ENCODE measurements around the gene NCAPG. TPM values are rescaled to one million over a fixed set of nuclear protein-coding genes. Genes with fewer than 3 reads are reported as not detected.

NCAPG gene
- total RNA-seq, 4 donors from 2014 or later, result 0.17 to 0.98 (median 0.71) TPM; not detected in 1

DNA sequence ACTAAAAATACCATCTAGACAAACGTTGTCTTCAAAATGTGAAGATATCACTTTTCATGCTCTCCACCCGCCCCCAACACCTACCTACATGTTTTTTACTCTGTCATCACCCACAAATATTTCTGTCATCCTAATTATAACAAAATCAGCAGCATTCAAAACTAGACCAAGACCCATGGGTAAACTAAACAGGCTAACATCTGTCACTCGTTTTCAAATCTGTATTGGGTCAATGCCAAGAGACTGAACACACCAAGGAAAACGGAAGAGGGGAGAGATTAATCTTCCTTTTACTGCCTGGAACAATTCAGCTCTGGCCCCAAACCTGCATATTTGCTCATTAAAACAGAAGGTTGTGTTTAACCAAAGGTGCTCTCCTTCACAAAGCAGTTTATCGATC is 46.8 kb upstream of the NCAPG start:
- H3K27me3 ChIP-seq, result no peaks in the 10 kb centered on the region
- no peak overlapping the region for H3K4me3 ChIP-seq
- H3K27ac ChIP-seq (replicated peaks in 1 of 4), result no peak overlapping the region
- no peaks in the 10 kb centered on the region for H3K4me1 ChIP-seq
- H3K36me3 ChIP-seq, result no peaks in the 10 kb centered on the region
- 47% methylated on average over 5 of the region's 5 CpGs for WGBS
- peaks cover 0 to 5% (median 2%) of the 10 kb centered on the region in 4 donors for H3K9me3 ChIP-seq
- intact Hi-C loops (cut with DNase I), result no loop called here
- peak; percentile 14 for DNase-seq (ENCODE audit: extremely low spot score)
- TF ChIP-seq, protein P1, sequence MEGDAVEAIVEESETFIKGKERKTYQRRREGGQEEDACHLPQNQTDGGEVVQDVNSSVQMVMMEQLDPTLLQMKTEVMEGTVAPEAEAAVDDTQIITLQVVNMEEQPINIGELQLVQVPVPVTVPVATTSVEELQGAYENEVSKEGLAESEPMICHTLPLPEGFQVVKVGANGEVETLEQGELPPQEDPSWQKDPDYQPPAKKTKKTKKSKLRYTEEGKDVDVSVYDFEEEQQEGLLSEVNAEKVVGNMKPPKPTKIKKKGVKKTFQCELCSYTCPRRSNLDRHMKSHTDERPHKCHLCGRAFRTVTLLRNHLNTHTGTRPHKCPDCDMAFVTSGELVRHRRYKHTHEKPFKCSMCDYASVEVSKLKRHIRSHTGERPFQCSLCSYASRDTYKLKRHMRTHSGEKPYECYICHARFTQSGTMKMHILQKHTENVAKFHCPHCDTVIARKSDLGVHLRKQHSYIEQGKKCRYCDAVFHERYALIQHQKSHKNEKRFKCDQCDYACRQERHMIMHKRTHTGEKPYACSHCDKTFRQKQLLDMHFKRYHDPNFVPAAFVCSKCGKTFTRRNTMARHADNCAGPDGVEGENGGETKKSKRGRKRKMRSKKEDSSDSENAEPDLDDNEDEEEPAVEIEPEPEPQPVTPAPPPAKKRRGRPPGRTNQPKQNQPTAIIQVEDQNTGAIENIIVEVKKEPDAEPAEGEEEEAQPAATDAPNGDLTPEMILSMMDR (IDR thresholded peaks at IDR 0.05), result no peak
- TF ChIP-seq POLR2AphosphoS5 (IDR thresholded peaks at IDR 0.05), result no peak
- TF ChIP-seq EP300 (IDR thresholded peaks at IDR 0.05), result no peak
- TF ChIP-seq POLR2A (IDR thresholded peaks at IDR 0.05; ENCODE audit: low read depth), result no peak

- Histone ChIP-seq H3K27ac (replicated peaks in 1 of 4) (no peak overlapping the region), H3K27me3 (no peaks in the 10 kb centered on the region), H3K4me3 (no peak overlapping the region), H3K36me3 (no peaks in the 10 kb centered on the region), H3K9me3 (peaks cover 0 to 5% (median 2%) of the 10 kb centered on the region in 4 donors), H3K4me1 (no peaks in the 10 kb centered on the region)
- TF ChIP-seq POLR2AphosphoS5 (IDR thresholded peaks at IDR 0.05), result no peak
- no peak for TF ChIP-seq EP300 (IDR thresholded peaks at IDR 0.05)
- TF ChIP-seq, protein P1 (IDR thresholded peaks at IDR 0.05), result no peak
- TF ChIP-seq POLR2A (IDR thresholded peaks at IDR 0.05; ENCODE audit: low read depth), result no peak
- DNase-seq (ENCODE audit: extremely low spot score), result peak; percentile 66
- 87% methylated on average over 11 of the region's 11 CpGs for WGBS
- intact Hi-C loops (cut with DNase I), result no loop called here
Measured at GRCh38 chr4:17765514-17766286, 45.1 kb upstream of the NCAPG start.

DNA sequence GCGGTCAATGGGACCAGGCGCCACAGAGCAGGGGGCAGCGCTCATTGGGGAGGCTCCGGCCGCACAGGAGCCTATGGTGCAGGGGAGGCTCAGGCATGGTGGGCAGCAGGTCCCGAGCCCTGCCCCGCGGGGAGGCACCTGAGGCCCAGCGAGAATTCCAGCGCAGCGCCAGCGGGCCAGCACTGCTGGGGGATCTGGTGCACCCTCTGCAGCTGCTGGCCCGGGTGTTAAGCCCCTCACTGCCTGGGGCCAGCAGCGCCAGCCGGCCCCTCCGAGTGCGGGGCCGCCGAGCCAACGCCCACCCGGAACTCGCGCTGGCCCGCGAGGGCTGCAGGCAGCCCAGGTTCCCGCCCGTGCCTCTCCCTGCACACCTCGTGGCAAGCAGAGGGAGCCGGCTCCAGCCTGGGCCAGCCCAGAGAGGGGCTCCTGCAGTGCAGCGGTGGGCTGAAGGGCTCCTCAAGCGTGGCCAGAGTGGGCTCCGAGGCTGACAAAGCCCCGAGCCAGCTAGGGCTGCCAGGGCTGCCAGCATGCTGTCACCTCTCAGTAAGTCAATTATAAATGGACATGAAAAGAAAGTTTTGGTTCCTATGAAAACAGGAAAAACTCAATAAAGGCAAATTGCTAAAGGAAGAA is 43.8 kb upstream of the NCAPG start:
- H3K9me3 ChIP-seq, result peaks cover 0 to 5% (median 2%) of the 10 kb centered on the region in 4 donors
- no peaks in the 10 kb centered on the region for H3K27me3 ChIP-seq
- H3K36me3 ChIP-seq, result no peaks in the 10 kb centered on the region
- no peak overlapping the region for H3K27ac ChIP-seq (replicated peaks in 1 of 4)
- H3K4me1 ChIP-seq, result no peaks in the 10 kb centered on the region
- intact Hi-C loops (cut with DNase I), result no loop called here
- no peak overlapping the region for H3K4me3 ChIP-seq
- peak; percentile 53 for DNase-seq (ENCODE audit: extremely low spot score)
- TF ChIP-seq, protein P1 (IDR thresholded peaks at IDR 0.05), result no peak
- 98% methylated on average over 10 of the region's 33 CpGs for WGBS

DNA sequence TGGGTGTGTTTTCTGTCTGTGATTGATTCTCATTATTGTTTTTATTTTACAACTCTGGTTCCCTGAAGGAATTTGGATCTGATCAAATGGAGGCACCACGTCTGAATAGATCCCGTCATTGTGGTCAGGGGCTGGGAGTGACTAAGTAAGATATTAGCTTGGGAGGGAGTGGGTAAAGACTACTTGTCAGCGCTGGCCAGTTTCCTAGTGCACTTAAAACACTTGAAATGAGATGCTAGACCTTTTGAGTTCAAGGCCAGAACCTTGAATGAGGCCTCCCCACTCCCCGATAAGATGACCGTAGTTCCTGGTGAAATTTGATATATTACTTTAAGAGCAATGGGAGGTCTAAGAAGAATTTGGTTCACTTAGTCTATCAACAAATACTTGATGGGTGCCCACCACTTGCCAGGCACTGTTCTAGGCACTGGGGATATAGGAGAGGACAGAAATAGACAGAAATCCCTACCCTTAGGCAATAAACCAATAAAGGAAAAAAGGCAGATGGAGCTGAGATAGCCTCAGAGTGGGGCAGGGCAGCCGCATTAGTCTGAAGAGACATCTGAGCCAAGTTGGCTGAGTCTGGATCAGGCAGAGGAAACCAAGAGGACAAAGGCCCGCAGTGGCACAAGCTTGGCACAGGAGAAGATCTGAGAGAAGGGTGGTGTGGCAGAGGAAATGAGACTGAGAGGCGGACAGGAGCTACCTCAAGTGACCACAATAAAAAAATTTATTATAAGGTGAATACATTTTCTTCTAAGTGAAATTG is 41.2 kb upstream of the NCAPG start:
- no peaks in the 10 kb centered on the region for H3K36me3 ChIP-seq
- H3K27ac ChIP-seq (replicated peaks in 1 of 4), result no peak overlapping the region
- H3K27me3 ChIP-seq, result no peaks in the 10 kb centered on the region
- H3K4me3 ChIP-seq, result no peak overlapping the region
- peaks cover 0 to 5% (median 2%) of the 10 kb centered on the region in 4 donors for H3K9me3 ChIP-seq
- DNase-seq (ENCODE audit: extremely low spot score), result peak; percentile 62
- intact Hi-C loops (cut with DNase I), result no loop called here
- TF ChIP-seq EP300 (IDR thresholded peaks at IDR 0.05), result no peak
- TF ChIP-seq POLR2AphosphoS5 (IDR thresholded peaks at IDR 0.05), result no peak
- TF ChIP-seq, protein P1 (IDR thresholded peaks at IDR 0.05), result no peak
- TF ChIP-seq POLR2A (IDR thresholded peaks at IDR 0.05; ENCODE audit: low read depth), result no peak
- 86% methylated on average over 8 of the region's 8 CpGs for WGBS
- H3K4me1 ChIP-seq, result no peaks in the 10 kb centered on the region
